ENCODE measurements around the gene MEIS1. TPM values are rescaled to one million over a fixed set of nuclear protein-coding genes. Genes with fewer than 3 reads are reported as not detected.

The MEIS1 gene
- polyA plus RNA-seq, 1 donor = 11.7 TPM

- DNase-seq (ENCODE audit: low read depth) = no peak
These were observed 99.5 kb downstream of the MEIS1 start for GRCh38 chr2:66534461-66534860.

GRCh38 chr2:66535574-66536289 lies 100.8 kb downstream of the MEIS1 start:
- DNase-seq (ENCODE audit: low read depth) = no peak

GRCh38 chr2:66536290-66536673 lies 101.4 kb downstream of the MEIS1 start:
- DNase-seq (ENCODE audit: low read depth) = no peak

GRCh38 chr2:66536997-66537396 lies 102.1 kb downstream of the MEIS1 start:
- DNase-seq (ENCODE audit: low read depth) = no peak

GRCh38 chr2:66538291-66538690 lies 103.4 kb downstream of the MEIS1 start:
- DNase-seq (ENCODE audit: low read depth) = no peak

GRCh38 chr2:66539452-66539851 lies 104.5 kb downstream of the MEIS1 start:
- DNase-seq (ENCODE audit: low read depth) = no peak

GRCh38 chr2:66541646-66542045 lies 106.7 kb downstream of the MEIS1 start:
- DNase-seq (ENCODE audit: low read depth) = no peak

GRCh38 chr2:66543257-66543767 lies 108.4 kb downstream of the MEIS1 start:
- no peak for DNase-seq (ENCODE audit: low read depth)

- no peak for DNase-seq (ENCODE audit: low read depth)
These were observed 109.3 kb downstream of the MEIS1 start for GRCh38 chr2:66544258-66544657.

GRCh38 chr2:66545258-66545657 lies 110.3 kb downstream of the MEIS1 start:
- no peak for DNase-seq (ENCODE audit: low read depth)

GRCh38 chr2:66547118-66547517 lies 112.2 kb downstream of the MEIS1 start:
- DNase-seq (ENCODE audit: low read depth) = no peak

GRCh38 chr2:66547887-66548286 lies 113.0 kb downstream of the MEIS1 start:
- DNase-seq (ENCODE audit: low read depth) = no peak

GRCh38 chr2:66548422-66548821 lies 113.5 kb downstream of the MEIS1 start:
- no peak for DNase-seq (ENCODE audit: low read depth)

- DNase-seq (ENCODE audit: low read depth) = no peak
These were observed 115.9 kb downstream of the MEIS1 start for GRCh38 chr2:66550826-66551225.

GRCh38 chr2:66553370-66553769 lies 118.4 kb downstream of the MEIS1 start:
- no peak for DNase-seq (ENCODE audit: low read depth)

GRCh38 chr2:66555091-66555490 lies 120.2 kb downstream of the MEIS1 start:
- DNase-seq (ENCODE audit: low read depth) = no peak

- no peak for DNase-seq (ENCODE audit: low read depth)
These were observed 120.8 kb downstream of the MEIS1 start for GRCh38 chr2:66555501-66556324.

- no peak for DNase-seq (ENCODE audit: low read depth)
These were observed 124.7 kb downstream of the MEIS1 start for GRCh38 chr2:66559672-66560071.

GRCh38 chr2:66560683-66561082 lies 125.8 kb downstream of the MEIS1 start:
- no peak for DNase-seq (ENCODE audit: low read depth)

- DNase-seq (ENCODE audit: low read depth) = no peak
These were observed 126.8 kb downstream of the MEIS1 start for GRCh38 chr2:66561645-66562303.

- DNase-seq (ENCODE audit: low read depth) = no peak
These were observed 127.4 kb downstream of the MEIS1 start for GRCh38 chr2:66562304-66562685.

- no peak for DNase-seq (ENCODE audit: low read depth)
These were observed 128.5 kb downstream of the MEIS1 start for GRCh38 chr2:66563473-66563872.

Measured in forelimb muscle (tissue), 1 donor.